K562 (cell line): Measurements from ENCODE around the gene VPS41. TPM values are rescaled to one million over a fixed set of nuclear protein-coding genes. Genes with fewer than 3 reads are reported as not detected.

Experiments
- ATAC-seq: fragments of 200-7000 bp; cut with Tn5 transposase; 3 replicates; pipeline ENCODE4 v1.9.1; 2020; ENCODE audit warnings: moderate library complexity
- BruUV-seq: library from RNA; stranded (reverse); fragments of 400-500 nt; replicated peaks from 2 replicates; lab custom pipeline; 2021; lab: Mats Ljungman, UMichigan
- CTCF ChIA-PET: fragments of 300-600 bp; formaldehyde crosslinking; extraction: SDS; loops from one replicate; lab custom pipeline; 2021; ENCODE audit warnings: low intra/inter-chr PET ratio; lab: Yijun Ruan, JAX
- POLR2A ChIA-PET: fragments of 300-600, 350-650 bp; sonication (Branson Sonifier 250); formaldehyde crosslinking; extraction: SDS; loops from one replicate; lab custom pipeline; 2021; ENCODE audit warnings: antibody characterized with exemption, inconsistent platforms; lab: Yijun Ruan, JAX
- DNase-seq, 4 experiments: peaks; one replicate each; pipeline versions ENCODE4 v3.0.0 to v3.0.0-alpha.2; 2011 to 2018; ENCODE audit warnings: low spot score in 3 of 4, mixed read lengths in 3 of 4; ENCODE audit errors: extremely low read depth in 1 of 4
- FAIRE-seq: peaks from 2 replicates; lab custom pipeline; 2011; peaks lifted over from hg19 to GRCh38; lab: Jason Lieb, UNC
- H2AFZ ChIP-seq: 2 replicates; pipeline ENCODE4 v1.6.0; 2011; ENCODE audit warnings: low read depth, low read length, control low read depth, inconsistent platforms
- H3K27ac ChIP-seq: fragments of 200-600 bp; 3 replicates; pipeline ENCODE4 v1.8.0; 2011; ENCODE audit warnings: low read depth, mild to moderate bottlenecking, control low read depth, inconsistent platforms, low read length, moderate library complexity, mixed read lengths; ENCODE audit errors: extremely low read depth
- H3K27me3 ChIP-seq, 2 experiments: fragments of 300-600 bp in 1 of 2; 2 replicates in 1 of 2; 3 replicates in 1 of 2; pipeline versions ENCODE4 v1.6.0 to v1.8.0; 2011; ENCODE audit warnings: inconsistent platforms in 2 of 2, low read length in 2 of 2, mild to moderate bottlenecking in 1 of 2, mixed read lengths in 1 of 2, moderate library complexity in 1 of 2; ENCODE audit not compliant: control insufficient read depth in 2 of 2, insufficient read depth in 2 of 2
- H3K36me3 ChIP-seq: fragments of 300-600 bp; 3 replicates; pipeline ENCODE4 v1.8.0; 2011; ENCODE audit warnings: mild to moderate bottlenecking, low read length, inconsistent platforms; ENCODE audit not compliant: control insufficient read depth, insufficient read depth
- H3K4me1 ChIP-seq, 2 experiments: fragments of 200-600 bp in 1 of 2; replicated peaks in 1 of 2; 2 replicates in 1 of 2; 3 replicates in 1 of 2; pipeline versions ENCODE4 v1.5.1 to v1.8.0; 2011; ENCODE audit warnings: inconsistent platforms in 2 of 2, low read length in 2 of 2, mild to moderate bottlenecking in 1 of 2, mixed read lengths in 1 of 2, moderate library complexity in 1 of 2; ENCODE audit not compliant: control insufficient read depth in 2 of 2, insufficient read depth in 2 of 2
- H3K4me2 ChIP-seq: 2 replicates; pipeline ENCODE4 v1.6.1; 2011; ENCODE audit warnings: low read length, control low read depth, inconsistent platforms, mixed read lengths; ENCODE audit not compliant: insufficient read depth
- H3K4me3 ChIP-seq: fragments of 200-600 bp; sonication (generic), shearing (Covaris generic); 2 replicates; pipeline ENCODE4 v1.5.1; 2016; ENCODE audit warnings: control low read depth, inconsistent platforms
- H3K79me2 ChIP-seq: fragments of 200-600 bp; 3 replicates; pipeline ENCODE4 v1.8.0; 2011; ENCODE audit warnings: low read length, inconsistent platforms; ENCODE audit not compliant: control insufficient read depth, insufficient read depth
- H3K9ac ChIP-seq, 2 experiments: 2 replicates each; pipeline versions ENCODE4 v1.6.0 to v1.6.1; 2011; ENCODE audit warnings: low read depth in 2 of 2, low read length in 2 of 2, control low read depth in 1 of 2, inconsistent platforms in 1 of 2, mild to moderate bottlenecking in 1 of 2, mixed read lengths in 1 of 2; ENCODE audit not compliant: insufficient read depth in 1 of 2
- H3K9me1 ChIP-seq: one replicate; pipeline ENCODE4 v1.6.0; 2011; ENCODE audit warnings: inconsistent platforms, mild to moderate bottlenecking, low read length, moderate library complexity; ENCODE audit not compliant: control insufficient read depth, insufficient read depth
- H3K9me3 ChIP-seq: replicated peaks from 2 replicates; pipeline ENCODE4 v1.5.1; 2011; ENCODE audit warnings: low read depth, low read length, inconsistent platforms; ENCODE audit not compliant: control insufficient read depth, insufficient read depth
- H4K20me1 ChIP-seq: replicated peaks from 2 replicates; pipeline ENCODE4 v1.6.1; 2011; ENCODE audit warnings: low read length, inconsistent platforms, mixed read lengths; ENCODE audit not compliant: control insufficient read depth, insufficient read depth
- E2F6 ChIP-seq, 2 experiments: IDR thresholded peaks; 2 replicates each; pipeline ENCODE4 v1.6.1; 2011; ENCODE audit warnings: borderline replicate concordance in 1 of 2, control low read depth in 1 of 2, low read depth in 1 of 2, low read length in 1 of 2, mild to moderate bottlenecking in 1 of 2, mixed read lengths in 1 of 2, moderate library complexity in 1 of 2; ENCODE audit not compliant: insufficient read depth in 1 of 2, insufficient read length in 1 of 2, poor library complexity in 1 of 2, severe bottlenecking in 1 of 2; ENCODE audit errors: extremely low read depth in 1 of 2
- HDAC6 ChIP-seq: IDR thresholded peaks from 2 replicates; pipeline ENCODE4 v1.6.1; 2012; ENCODE audit warnings: low read depth, mild to moderate bottlenecking, control low read depth, inconsistent platforms, low read length, moderate library complexity
- SPI1 ChIP-seq: IDR thresholded peaks from 2 replicates; pipeline ENCODE4 v1.6.1; 2011; ENCODE audit warnings: low read depth, low read length, control low read depth, borderline replicate concordance
- WGBS: fragments of 100-300 bp; shearing (Covaris generic); methylation state at CpG from one replicate; pipeline ENCODE4 v1.1.6; 2016; ENCODE audit warnings: low coverage, mixed read lengths; ENCODE audit not compliant: insufficient coverage; ENCODE audit errors: missing lambda C conversion rate; 5-methylcytosine and 5-hydroxymethylcytosine counted together
- in situ Hi-C: fragments of 300-500 bp; cut with MboI; formaldehyde crosslinking; loops from 4 replicates; pipeline ENCODE4 v1.15.0; 2018; ENCODE audit warnings: inconsistent platforms, mixed read lengths
- intact Hi-C: fragments of 100-400 bp; cut with micrococcal nuclease; formaldehyde crosslinking; loops from 2 replicates; pipeline ENCODE4 v1.14.2; 2022
- polyA plus RNA-seq, 8 experiments: library from polyadenylated mRNA; depleted of rRNA in 4 of 8; stranded (reverse) in 5 of 8; unstranded in 3 of 8; fragments of >200 nt; fragmentation: Nextera tagmentation in 2 of 8; fragmentation: Illumina TruSeq in 1 of 8; extraction: Ambion mirVana in 2 of 8; extraction: Trizol in 1 of 8; gene quantifications; 2 replicates each; pipeline versions ENCODE4 v1.2.1 to v1.2.3, GENCODE V29; 2011 to 2014; ENCODE audit warnings: inconsistent platforms in 1 of 8, missing spikeins in 1 of 8
- total RNA-seq, 7 experiments: library from RNA; depleted of rRNA in 6 of 7; stranded (reverse); fragments of >200 nt in 6 of 7; fragmentation: Illumina TruSeq in 2 of 7; extraction: Trizol in 2 of 7; gene quantifications; 2 replicates each; pipeline versions ENCODE4 v1.2.1 to v1.2.3, GENCODE V29; 2011 to 2021; ENCODE audit warnings: low replicate concordance in 1 of 7
- TF ChIP-seq, protein P1 (sequence below): fragments of 250-450 bp; sonication (Bioruptor Pico); IDR thresholded peaks from 2 replicates; pipeline ENCODE4 v1.9.0; 2021; ENCODE audit warnings: mild to moderate bottlenecking
- TF ChIP-seq, protein P2 (sequence below): fragments of 250-450 bp; sonication (Bioruptor Pico); IDR thresholded peaks from 2 replicates; pipeline ENCODE4 v1.4.0; 2020; ENCODE audit warnings: mild to moderate bottlenecking

The VPS41 gene
- total and polyA plus RNA-seq, 9 of the 15 experiments (the other 6 are each of a cell fraction or from before 2014, with no cell fraction given), result 17.7 to 46.8 (median 32.1) TPM

DNA sequence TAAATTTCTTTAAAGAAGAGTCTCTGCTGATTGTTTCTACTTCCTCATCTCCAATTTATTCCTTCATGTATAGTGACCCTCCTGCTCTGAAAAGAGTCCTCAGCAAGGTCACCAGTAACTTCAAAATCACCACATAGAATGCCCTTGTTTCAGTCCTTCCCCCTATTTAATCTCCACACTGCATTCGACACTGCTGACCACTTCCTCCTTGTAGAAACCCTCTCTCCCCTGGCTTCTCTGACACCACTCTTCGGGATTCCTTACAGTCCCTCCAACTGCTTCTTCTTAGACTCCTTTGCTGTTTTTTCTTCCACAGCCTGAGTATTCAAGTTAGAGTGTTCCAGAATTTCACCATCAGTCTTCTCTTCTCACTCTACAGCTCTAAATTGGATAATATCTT lies 89.5 kb downstream of the VPS41 start:
- Histone ChIP-seq H3K27me3 (no peaks in the 10 kb centered on the region), H3K9me3 (no peaks in the 10 kb centered on the region), H3K9me1 (no peaks in the 10 kb centered on the region), H3K79me2 (no peaks in the 10 kb centered on the region), H3K4me3 (no peak overlapping the region), H3K27ac (no peak overlapping the region), H3K4me1 (peaks cover 0 to 7% of the 10 kb centered on the region in 2 experiments; a peak in 2 of 5 replicates), H2AFZ (no peak overlapping the region), H3K36me3 (peaks cover 3% of the 10 kb centered on the region; the same call in 1 of the 3 replicates), H3K9ac (no peak overlapping the region), H3K4me2 (no peak overlapping the region), H4K20me1 (no peaks in the 10 kb centered on the region)
- no peak for FAIRE-seq
- no peak for ATAC-seq
- intact Hi-C loops, result no loop called here
- 31% methylated on average over 2 of the region's 2 CpGs for WGBS
- ChIA-PET CTCF (no interaction called here), POLR2A (no interaction called here)
- in situ Hi-C loops, result no loop called here
- BruUV-seq, result no TSS peak
- DNase-seq, result no peak
- no peak for TF ChIP-seq HDAC6
- TF ChIP-seq E2F6 (IDR thresholded peaks at IDR 0.05; ENCODE audit: borderline replicate concordance in 1 of 2, extremely low read depth in 1 of 2, insufficient read depth in 1 of 2, insufficient read length in 1 of 2, low read depth in 1 of 2, low read length in 1 of 2, poor library complexity in 1 of 2, severe bottlenecking in 1 of 2), result no peak
- TF ChIP-seq, protein P1, sequence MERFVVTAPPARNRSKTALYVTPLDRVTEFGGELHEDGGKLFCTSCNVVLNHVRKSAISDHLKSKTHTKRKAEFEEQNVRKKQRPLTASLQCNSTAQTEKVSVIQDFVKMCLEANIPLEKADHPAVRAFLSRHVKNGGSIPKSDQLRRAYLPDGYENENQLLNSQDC (CRISPR knock-in tag), result no peak
- 0 out of 2 replicates have a peak, but pooled peaks have one; percentile 61 for TF ChIP-seq SPI1
- TF ChIP-seq, protein P2, sequence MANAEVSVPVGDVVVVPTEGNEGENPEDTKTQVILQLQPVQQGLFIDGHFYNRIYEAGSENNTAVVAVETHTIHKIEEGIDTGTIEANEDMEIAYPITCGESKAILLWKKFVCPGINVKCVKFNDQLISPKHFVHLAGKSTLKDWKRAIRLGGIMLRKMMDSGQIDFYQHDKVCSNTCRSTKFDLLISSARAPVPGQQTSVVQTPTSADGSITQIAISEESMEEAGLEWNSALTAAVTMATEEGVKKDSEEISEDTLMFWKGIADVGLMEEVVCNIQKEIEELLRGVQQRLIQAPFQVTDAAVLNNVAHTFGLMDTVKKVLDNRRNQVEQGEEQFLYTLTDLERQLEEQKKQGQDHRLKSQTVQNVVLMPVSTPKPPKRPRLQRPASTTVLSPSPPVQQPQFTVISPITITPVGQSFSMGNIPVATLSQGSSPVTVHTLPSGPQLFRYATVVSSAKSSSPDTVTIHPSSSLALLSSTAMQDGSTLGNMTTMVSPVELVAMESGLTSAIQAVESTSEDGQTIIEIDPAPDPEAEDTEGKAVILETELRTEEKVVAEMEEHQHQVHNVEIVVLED (CRISPR knock-in tag), result no peak
